ENCODE measurements around the gene ARF4.
A peak's percentile ranks its signal among the peaks of the same experiment; 100 is the strongest.

Gene ARF4

GRCh38 chr3:57577801-57578200, 19.3 kb downstream of the ARF4 start:
- no peak for DNase-seq (ENCODE audit: low spot score)

GRCh38 chr3:57575966-57576626, 21.0 kb downstream of the ARF4 start:
- DNase-seq (ENCODE audit: low spot score), result no peak

- DNase-seq (ENCODE audit: low spot score), result no peak
Measured at GRCh38 chr3:57572096-57572495, 25.0 kb downstream of the ARF4 start.

- no peak for DNase-seq (ENCODE audit: low spot score)
Measured at GRCh38 chr3:57570878-57571277, 26.3 kb downstream of the ARF4 start.

- DNase-seq (ENCODE audit: low spot score), result no peak
Measured at GRCh38 chr3:57569859-57570450, 27.2 kb downstream of the ARF4 start.

GRCh38 chr3:57559526-57559925, 37.6 kb downstream of the ARF4 start:
- no peak for DNase-seq (ENCODE audit: low spot score)

- peak; percentile 14 for DNase-seq (ENCODE audit: low spot score)
Measured at GRCh38 chr3:57557085-57557537, 40.0 kb downstream of the ARF4 start.

GRCh38 chr3:57556459-57557084, 40.6 kb downstream of the ARF4 start:
- peak; percentile 8 for DNase-seq (ENCODE audit: low spot score)

GRCh38 chr3:57555738-57556458, 41.2 kb downstream of the ARF4 start, which contains the start of gene PDE12:
Gene PDE12, plus strand, starts transcription at chr3:57556274. Its CDS starts 106 bp downstream, at chr3:57556380.
- peak; percentile 73 for DNase-seq (ENCODE audit: low spot score)

- DNase-seq (ENCODE audit: low spot score), result no peak
Measured at GRCh38 chr3:57555306-57555705, 41.8 kb downstream of the ARF4 start.

GRCh38 chr3:57546616-57547015, 50.5 kb downstream of the ARF4 start:
- DNase-seq (ENCODE audit: low spot score), result no peak

GRCh38 chr3:57545636-57546268, 51.4 kb downstream of the ARF4 start:
- no peak for DNase-seq (ENCODE audit: low spot score)

- DNase-seq (ENCODE audit: low spot score), result no peak
Measured at GRCh38 chr3:57544181-57545125, 52.7 kb downstream of the ARF4 start, which contains the start of gene DNAH12. Gene DNAH12, minus strand, starts transcription at chr3:57544344. Its CDS starts 1,474 bp downstream, at chr3:57542870.

- no peak for DNase-seq (ENCODE audit: low spot score)
Measured at GRCh38 chr3:57538465-57538864, 58.7 kb downstream of the ARF4 start.

GRCh38 chr3:57530071-57530608, 67.0 kb downstream of the ARF4 start:
- DNase-seq (ENCODE audit: low spot score), result no peak

All from CD4-positive, alpha-beta T cell treated with Interleukin-6 at 100 ng/mL for 8 hours (primary cell).